ENCODE measurements around the gene TXNDC5.

The TXNDC5 gene

DNA sequence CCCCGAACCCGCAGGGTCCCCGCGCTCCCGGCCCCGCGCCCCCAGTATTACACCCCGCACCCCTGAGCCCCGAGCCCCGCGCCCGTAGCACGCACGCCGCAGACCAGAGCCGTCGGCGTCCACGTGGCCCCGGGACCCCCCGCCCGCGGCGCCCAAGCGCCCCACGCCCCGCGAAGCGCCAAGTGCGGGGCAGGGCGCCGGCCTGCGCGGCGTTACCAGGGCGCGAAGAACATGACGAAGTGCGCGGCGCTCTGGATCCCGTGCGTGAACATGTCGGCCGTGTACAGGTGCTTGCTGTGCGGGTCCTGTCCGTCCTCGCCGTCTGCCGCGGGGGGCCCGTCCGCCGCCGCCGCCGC lies 312 bp downstream of the TXNDC5 start:
- TF ChIP-seq POLR2AphosphoS5 (IDR thresholded peaks at IDR 0.05; ENCODE audit: low read depth) (no peak), SPI1 (IDR thresholded peaks at IDR 0.05; ENCODE audit: borderline replicate concordance, low read depth) (no peak), REST (IDR thresholded peaks at IDR 0.05; ENCODE audit: insufficient replicate concordance, low read depth) (no peak), CTCF (IDR thresholded peaks at IDR 0.05; ENCODE audit: insufficient read depth, low read length) (no peak), GABPA (IDR thresholded peaks at IDR 0.05; ENCODE audit: low read depth) (no peak)
- Histone ChIP-seq H3K4me3 (replicated peaks; ENCODE audit: insufficient read depth, low read length) (peak overlapping the region; percentile 85), H3K27ac (replicated peaks) (no peak overlapping the region), H3K27me3 (ENCODE audit: insufficient read depth, poor library complexity, severe bottlenecking) (no peaks in the 10 kb centered on the region)
- peak; percentile 36 to 50 for DNase-seq (ENCODE audit: low read depth in 1 of 2, low spot score in 1 of 2)

DNA sequence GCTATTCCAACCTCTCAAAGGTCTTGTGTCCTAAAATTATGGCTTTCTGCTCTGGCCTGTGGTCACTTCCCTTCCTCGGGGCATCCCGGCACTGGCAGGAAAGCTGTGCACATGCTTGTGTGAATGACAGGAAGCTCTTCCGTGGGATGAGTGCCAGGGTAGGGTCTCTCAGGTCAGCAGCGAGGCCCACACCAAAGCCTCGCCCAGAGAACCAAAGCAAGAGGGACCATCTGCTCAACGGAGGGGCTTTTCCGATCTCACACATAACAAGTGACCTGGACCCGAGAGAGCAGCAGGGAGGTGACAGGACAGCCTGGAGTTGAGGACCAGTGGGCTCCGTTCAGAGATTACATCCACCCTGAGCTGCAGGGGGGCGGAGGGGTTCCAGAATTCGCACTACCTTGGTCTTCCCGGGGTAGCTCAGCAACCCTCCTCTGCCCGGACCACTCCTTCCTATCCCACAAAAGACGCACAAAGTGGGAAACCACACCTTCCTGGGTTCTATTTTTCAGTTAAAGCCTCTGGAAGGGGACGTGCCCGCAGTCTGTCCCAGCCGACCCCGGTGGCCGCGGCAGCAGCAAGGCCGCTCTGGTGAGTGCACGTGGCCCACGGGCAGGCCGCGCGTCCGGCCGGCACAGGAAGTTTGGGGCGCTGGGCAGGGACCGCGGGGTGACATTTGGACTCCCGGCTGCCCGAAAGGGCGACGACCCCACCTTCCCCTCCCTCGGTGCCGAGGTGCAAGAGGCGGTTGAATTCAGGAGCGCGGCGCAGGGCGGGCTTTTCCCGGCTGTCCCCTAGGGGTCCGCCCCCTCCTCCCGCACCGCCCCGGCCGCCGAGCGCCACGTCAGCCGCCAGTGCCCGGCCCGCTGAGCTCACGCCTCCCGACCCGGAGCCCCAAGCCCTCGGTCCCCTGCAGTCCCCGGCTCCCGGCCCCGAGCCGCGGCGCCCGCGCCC lies 988 bp downstream of the TXNDC5 start:
- no peak for TF ChIP-seq CTCF (IDR thresholded peaks at IDR 0.05; ENCODE audit: insufficient read depth, low read length)
- TF ChIP-seq SPI1 (IDR thresholded peaks at IDR 0.05; ENCODE audit: borderline replicate concordance, low read depth), result no peak
- TF ChIP-seq POLR2AphosphoS5 (IDR thresholded peaks at IDR 0.05; ENCODE audit: low read depth), result peak; percentile 29; the same call in 1 of the 2 replicates
- no peak for TF ChIP-seq GABPA (IDR thresholded peaks at IDR 0.05; ENCODE audit: low read depth)
- peak in 1 of 2 experiments; percentile 40 for DNase-seq (ENCODE audit: low read depth in 1 of 2, low spot score in 1 of 2)
- no peaks in the 10 kb centered on the region for H3K27me3 ChIP-seq (ENCODE audit: insufficient read depth, poor library complexity, severe bottlenecking)
- peak overlapping the region; percentile 77 for H3K27ac ChIP-seq (replicated peaks)
- peak overlapping the region; percentile 85 for H3K4me3 ChIP-seq (replicated peaks; ENCODE audit: insufficient read depth, low read length)

- no peak for DNase-seq (ENCODE audit: low read depth in 1 of 2, low spot score in 1 of 2)
- TF ChIP-seq GABPA (IDR thresholded peaks at IDR 0.05; ENCODE audit: low read depth) (no peak), SPI1 (IDR thresholded peaks at IDR 0.05; ENCODE audit: borderline replicate concordance, low read depth) (no peak), POLR2AphosphoS5 (IDR thresholded peaks at IDR 0.05; ENCODE audit: low read depth) (no peak)
- Histone ChIP-seq H3K27me3 (ENCODE audit: insufficient read depth, poor library complexity, severe bottlenecking) (no peaks in the 10 kb centered on the region), H3K4me3 (replicated peaks; ENCODE audit: insufficient read depth, low read length) (no peak overlapping the region), H3K27ac (replicated peaks) (no peak overlapping the region)
Measured at GRCh38 chr6:7907159-7907558, 3.4 kb downstream of the TXNDC5 start.

DNA sequence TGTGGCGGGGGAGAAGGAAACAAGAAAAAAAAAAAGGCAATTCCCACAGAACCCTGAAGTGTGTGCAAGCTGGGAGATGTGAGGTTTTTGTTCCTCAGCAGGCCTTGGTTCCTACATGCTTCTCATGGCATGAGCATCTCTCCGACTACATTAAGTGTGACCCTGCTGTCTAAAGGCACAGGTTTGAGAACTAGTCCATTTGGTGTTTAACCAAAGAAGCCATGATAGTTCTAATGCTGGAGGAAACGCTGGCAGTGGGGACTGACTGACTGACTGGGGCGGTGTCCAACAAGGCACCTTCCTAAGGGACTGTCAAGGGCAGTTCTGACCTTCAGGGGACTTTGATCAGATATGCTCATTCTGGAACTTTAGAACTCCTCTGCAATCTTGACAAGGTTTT lies 3.8 kb downstream of the TXNDC5 start:
- DNase-seq (ENCODE audit: low read depth in 1 of 2, low spot score in 1 of 2), result no peak
- TF ChIP-seq SPI1 (IDR thresholded peaks at IDR 0.05; ENCODE audit: borderline replicate concordance, low read depth) (no peak), REST (IDR thresholded peaks at IDR 0.05; ENCODE audit: insufficient replicate concordance, low read depth) (no peak), CTCF (IDR thresholded peaks at IDR 0.05; ENCODE audit: insufficient read depth, low read length) (no peak), POLR2AphosphoS5 (IDR thresholded peaks at IDR 0.05; ENCODE audit: low read depth) (no peak)
- no peaks in the 10 kb centered on the region for H3K27me3 ChIP-seq (ENCODE audit: insufficient read depth, poor library complexity, severe bottlenecking)
- H3K27ac ChIP-seq (replicated peaks), result no peak overlapping the region
- H3K4me3 ChIP-seq (replicated peaks; ENCODE audit: insufficient read depth, low read length), result no peak overlapping the region

Data from HL-60 (cell line).